ENCODE data around the gene SHROOM4. TPM values are rescaled to one million over a fixed set of nuclear protein-coding genes. Genes with fewer than 3 reads are reported as not detected.

The SHROOM4 gene
- total and polyA plus RNA-seq, 9 of the 15 experiments (the other 6 are each of a cell fraction or from before 2014, with no cell fraction given) = not detected

DNA sequence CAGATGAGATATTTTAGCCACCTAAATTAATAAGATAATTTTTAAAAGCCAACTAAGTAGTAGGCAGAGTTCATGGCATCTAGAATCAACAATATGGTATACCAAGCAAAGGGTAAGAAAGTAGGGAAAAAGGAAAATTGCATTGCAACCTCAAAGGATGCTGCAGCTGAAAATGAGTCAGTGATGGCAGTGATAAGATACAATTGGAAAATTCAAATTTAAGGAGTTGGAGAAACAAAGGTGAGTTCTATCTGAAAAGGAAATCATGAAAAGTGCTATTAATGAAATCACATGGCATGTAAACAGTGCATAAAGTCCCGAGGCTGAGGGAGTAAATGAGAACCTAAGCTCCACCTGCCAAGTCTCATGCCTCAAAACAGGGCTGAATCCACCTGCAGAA lies 33.9 kb downstream of the SHROOM4 start (continued):
- TF ChIP-seq NFE2 (IDR thresholded peaks at IDR 0.05; ENCODE audit: low read depth) = no peak
- no peak for TF ChIP-seq SMARCA4 (IDR thresholded peaks at IDR 0.05)
- no peak for TF ChIP-seq ARHGAP35 (IDR thresholded peaks at IDR 0.05; ENCODE audit: partially characterized antibody)
- no peak for TF ChIP-seq ZC3H8 (IDR thresholded peaks at IDR 0.05)

DNA sequence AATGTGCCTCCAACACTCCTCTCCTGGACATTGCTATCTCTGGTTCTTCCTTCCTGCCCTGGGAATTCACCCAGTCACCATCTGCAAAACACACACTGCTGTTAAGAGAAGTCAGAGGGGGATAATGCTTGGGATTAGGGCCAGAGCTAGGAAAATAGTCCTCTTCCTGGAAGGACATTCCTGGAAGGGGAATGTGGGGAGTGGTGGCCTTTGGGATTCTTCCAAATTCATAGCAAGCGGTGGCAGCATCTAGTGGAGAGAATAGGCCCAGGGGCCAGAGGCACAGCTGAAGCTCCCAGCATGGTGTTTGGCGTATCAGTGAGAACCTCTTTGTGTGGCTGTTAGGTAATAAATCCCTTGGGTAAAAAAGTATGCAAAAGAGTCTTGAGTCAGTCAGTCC lies 34.3 kb downstream of the SHROOM4 start:
- TF ChIP-seq HMGN3 (IDR thresholded peaks at IDR 0.05; ENCODE audit: borderline replicate concordance, extremely low read depth, insufficient read length, low read depth, low read length) = no peak
- TF ChIP-seq, protein P1, sequence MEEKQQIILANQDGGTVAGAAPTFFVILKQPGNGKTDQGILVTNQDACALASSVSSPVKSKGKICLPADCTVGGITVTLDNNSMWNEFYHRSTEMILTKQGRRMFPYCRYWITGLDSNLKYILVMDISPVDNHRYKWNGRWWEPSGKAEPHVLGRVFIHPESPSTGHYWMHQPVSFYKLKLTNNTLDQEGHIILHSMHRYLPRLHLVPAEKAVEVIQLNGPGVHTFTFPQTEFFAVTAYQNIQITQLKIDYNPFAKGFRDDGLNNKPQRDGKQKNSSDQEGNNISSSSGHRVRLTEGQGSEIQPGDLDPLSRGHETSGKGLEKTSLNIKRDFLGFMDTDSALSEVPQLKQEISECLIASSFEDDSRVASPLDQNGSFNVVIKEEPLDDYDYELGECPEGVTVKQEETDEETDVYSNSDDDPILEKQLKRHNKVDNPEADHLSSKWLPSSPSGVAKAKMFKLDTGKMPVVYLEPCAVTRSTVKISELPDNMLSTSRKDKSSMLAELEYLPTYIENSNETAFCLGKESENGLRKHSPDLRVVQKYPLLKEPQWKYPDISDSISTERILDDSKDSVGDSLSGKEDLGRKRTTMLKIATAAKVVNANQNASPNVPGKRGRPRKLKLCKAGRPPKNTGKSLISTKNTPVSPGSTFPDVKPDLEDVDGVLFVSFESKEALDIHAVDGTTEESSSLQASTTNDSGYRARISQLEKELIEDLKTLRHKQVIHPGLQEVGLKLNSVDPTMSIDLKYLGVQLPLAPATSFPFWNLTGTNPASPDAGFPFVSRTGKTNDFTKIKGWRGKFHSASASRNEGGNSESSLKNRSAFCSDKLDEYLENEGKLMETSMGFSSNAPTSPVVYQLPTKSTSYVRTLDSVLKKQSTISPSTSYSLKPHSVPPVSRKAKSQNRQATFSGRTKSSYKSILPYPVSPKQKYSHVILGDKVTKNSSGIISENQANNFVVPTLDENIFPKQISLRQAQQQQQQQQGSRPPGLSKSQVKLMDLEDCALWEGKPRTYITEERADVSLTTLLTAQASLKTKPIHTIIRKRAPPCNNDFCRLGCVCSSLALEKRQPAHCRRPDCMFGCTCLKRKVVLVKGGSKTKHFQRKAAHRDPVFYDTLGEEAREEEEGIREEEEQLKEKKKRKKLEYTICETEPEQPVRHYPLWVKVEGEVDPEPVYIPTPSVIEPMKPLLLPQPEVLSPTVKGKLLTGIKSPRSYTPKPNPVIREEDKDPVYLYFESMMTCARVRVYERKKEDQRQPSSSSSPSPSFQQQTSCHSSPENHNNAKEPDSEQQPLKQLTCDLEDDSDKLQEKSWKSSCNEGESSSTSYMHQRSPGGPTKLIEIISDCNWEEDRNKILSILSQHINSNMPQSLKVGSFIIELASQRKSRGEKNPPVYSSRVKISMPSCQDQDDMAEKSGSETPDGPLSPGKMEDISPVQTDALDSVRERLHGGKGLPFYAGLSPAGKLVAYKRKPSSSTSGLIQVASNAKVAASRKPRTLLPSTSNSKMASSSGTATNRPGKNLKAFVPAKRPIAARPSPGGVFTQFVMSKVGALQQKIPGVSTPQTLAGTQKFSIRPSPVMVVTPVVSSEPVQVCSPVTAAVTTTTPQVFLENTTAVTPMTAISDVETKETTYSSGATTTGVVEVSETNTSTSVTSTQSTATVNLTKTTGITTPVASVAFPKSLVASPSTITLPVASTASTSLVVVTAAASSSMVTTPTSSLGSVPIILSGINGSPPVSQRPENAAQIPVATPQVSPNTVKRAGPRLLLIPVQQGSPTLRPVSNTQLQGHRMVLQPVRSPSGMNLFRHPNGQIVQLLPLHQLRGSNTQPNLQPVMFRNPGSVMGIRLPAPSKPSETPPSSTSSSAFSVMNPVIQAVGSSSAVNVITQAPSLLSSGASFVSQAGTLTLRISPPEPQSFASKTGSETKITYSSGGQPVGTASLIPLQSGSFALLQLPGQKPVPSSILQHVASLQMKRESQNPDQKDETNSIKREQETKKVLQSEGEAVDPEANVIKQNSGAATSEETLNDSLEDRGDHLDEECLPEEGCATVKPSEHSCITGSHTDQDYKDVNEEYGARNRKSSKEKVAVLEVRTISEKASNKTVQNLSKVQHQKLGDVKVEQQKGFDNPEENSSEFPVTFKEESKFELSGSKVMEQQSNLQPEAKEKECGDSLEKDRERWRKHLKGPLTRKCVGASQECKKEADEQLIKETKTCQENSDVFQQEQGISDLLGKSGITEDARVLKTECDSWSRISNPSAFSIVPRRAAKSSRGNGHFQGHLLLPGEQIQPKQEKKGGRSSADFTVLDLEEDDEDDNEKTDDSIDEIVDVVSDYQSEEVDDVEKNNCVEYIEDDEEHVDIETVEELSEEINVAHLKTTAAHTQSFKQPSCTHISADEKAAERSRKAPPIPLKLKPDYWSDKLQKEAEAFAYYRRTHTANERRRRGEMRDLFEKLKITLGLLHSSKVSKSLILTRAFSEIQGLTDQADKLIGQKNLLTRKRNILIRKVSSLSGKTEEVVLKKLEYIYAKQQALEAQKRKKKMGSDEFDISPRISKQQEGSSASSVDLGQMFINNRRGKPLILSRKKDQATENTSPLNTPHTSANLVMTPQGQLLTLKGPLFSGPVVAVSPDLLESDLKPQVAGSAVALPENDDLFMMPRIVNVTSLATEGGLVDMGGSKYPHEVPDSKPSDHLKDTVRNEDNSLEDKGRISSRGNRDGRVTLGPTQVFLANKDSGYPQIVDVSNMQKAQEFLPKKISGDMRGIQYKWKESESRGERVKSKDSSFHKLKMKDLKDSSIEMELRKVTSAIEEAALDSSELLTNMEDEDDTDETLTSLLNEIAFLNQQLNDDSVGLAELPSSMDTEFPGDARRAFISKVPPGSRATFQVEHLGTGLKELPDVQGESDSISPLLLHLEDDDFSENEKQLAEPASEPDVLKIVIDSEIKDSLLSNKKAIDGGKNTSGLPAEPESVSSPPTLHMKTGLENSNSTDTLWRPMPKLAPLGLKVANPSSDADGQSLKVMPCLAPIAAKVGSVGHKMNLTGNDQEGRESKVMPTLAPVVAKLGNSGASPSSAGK (IDR thresholded peaks at IDR 0.05) = no peak
- TF ChIP-seq ARNT (IDR thresholded peaks at IDR 0.05) = no peak
- POLR2A ChIA-PET = no interaction called here
- H3K9ac ChIP-seq (ENCODE audit: insufficient read depth in 1 of 2, low read depth in 2 of 2, low read length in 2 of 2) = no peak overlapping the region
- H3K4me3 ChIP-seq = no peak overlapping the region
- 0% methylated on average over 2 of the region's 2 CpGs for WGBS (ENCODE audit: insufficient coverage, low coverage, missing lambda C conversion rate)
- intact Hi-C loops (cut with micrococcal nuclease) (no loop called here), in situ Hi-C loops (cut with MboI) (no loop called here)
- H3K9me1 ChIP-seq (ENCODE audit: control insufficient read depth, insufficient read depth, low read length) = no peaks in the 10 kb centered on the region
- H3K4me2 ChIP-seq (ENCODE audit: insufficient read depth, low read length) = no peak overlapping the region
- no TSS peak for BruUV-seq (replicated peaks)
- no peaks in the 10 kb centered on the region for H3K79me2 ChIP-seq (ENCODE audit: control insufficient read depth, insufficient read depth, low read length)
- H3K4me1 ChIP-seq (replicated peaks in 1 of 2; ENCODE audit: control insufficient read depth in 2 of 2, insufficient read depth in 2 of 2, low read length in 2 of 2) = no peaks in the 10 kb centered on the region
- H3K36me3 ChIP-seq (ENCODE audit: control insufficient read depth, insufficient read depth, low read length) = no peaks in the 10 kb centered on the region
- no peak for ATAC-seq
- no peak overlapping the region for H2AFZ ChIP-seq (ENCODE audit: low read depth, low read length)
- H4K20me1 ChIP-seq (replicated peaks; ENCODE audit: control insufficient read depth, insufficient read depth, low read length) = no peaks in the 10 kb centered on the region
- H3K9me3 ChIP-seq (replicated peaks; ENCODE audit: control insufficient read depth, insufficient read depth, low read depth, low read length) = no peaks in the 10 kb centered on the region
- CTCF ChIA-PET (ENCODE audit: low intra/inter-chr PET ratio) = no interaction called here
- H3K27ac ChIP-seq (ENCODE audit: extremely low read depth, low read depth, low read length) = no peak overlapping the region
- no peak for DNase-seq (ENCODE audit: extremely low read depth in 1 of 4, low spot score in 3 of 4)
- no peaks in the 10 kb centered on the region for H3K27me3 ChIP-seq (ENCODE audit: control insufficient read depth in 2 of 2, insufficient read depth in 2 of 2, low read length in 2 of 2)
- no peak for FAIRE-seq

Data from K562 (cell line).